GM23248 (cell line): ENCODE measurements around the gene STRIT1.

Experiments used
- EZH2 ChIP-seq: fragments of 200-600 bp; sonication (generic); IDR thresholded peaks from 2 replicates; pipeline ENCODE4 v1.6.1; 2018; ENCODE audit warnings: antibody characterized with exemption, mild to moderate bottlenecking; ENCODE audit not compliant: insufficient read depth, poor library complexity, severe bottlenecking
- EZH2phosphoT487 ChIP-seq: fragments of 200-600 bp; sonication (generic); IDR thresholded peaks from 2 replicates; pipeline ENCODE4 v1.6.1; 2018; ENCODE audit warnings: antibody characterized with exemption, moderate library complexity, mild to moderate bottlenecking, low read depth; ENCODE audit not compliant: insufficient read depth

DNA sequence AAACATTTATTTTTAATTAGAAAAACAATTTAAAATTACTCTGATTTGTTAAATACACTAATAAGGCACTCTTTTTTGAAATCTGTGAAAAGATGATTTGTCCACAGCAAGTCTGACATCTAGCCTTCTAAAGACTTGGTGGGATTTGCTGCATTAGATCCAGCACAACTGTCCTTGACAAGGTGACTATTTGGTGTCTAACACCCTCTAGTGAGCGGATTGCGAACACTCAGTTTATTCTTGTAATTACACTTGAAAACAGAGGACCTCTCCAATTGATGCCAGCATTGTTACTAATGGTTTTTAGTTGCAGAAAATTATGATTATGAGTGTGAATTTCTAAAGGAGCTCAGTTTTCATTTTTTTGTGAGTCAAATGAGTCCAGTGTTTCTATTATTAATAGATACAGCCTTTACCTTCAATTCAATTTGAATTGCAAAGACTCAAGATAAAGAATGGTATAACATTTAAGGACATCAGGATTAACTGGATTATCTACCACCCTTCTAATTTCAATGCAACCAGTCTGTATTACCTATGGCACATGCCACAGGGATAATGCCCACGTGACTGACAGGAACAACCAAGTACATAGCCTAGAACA, 29.7 kb upstream of the STRIT1 start:
- TF ChIP-seq EZH2phosphoT487 (no peak), EZH2 (no peak)
